ENCODE results near the gene CD79A. TPM values are rescaled to one million over a fixed set of nuclear protein-coding genes. Genes with fewer than 3 reads are reported as not detected.
A peak's percentile ranks its signal among the peaks of the same experiment; 100 is the strongest.

The CD79A gene
- total and polyA plus RNA-seq, 5 donors = 0.09 to 0.58 (median 0.37) TPM; not detected in 2

GRCh38 chr19:41895745-41896580 is 18.9 kb downstream of the CD79A start:
- Histone ChIP-seq H3K27me3 (ENCODE audit: control insufficient read depth, insufficient read depth) (no peaks in the 10 kb centered on the region), H3K9me3 (ENCODE audit: control insufficient read depth, low read length) (no peaks in the 10 kb centered on the region), H3K4me1 (ENCODE audit: control insufficient read depth, insufficient read depth, low read length) (no peaks in the 10 kb centered on the region), H3K4me3 (ENCODE audit: low read length) (no peak overlapping the region), H3K27ac (ENCODE audit: low read length) (no peak overlapping the region)
- 87% methylated on average over 19 of the region's 19 CpGs for WGBS
- intact Hi-C loops (cut with DNase I) = no loop called here
- ATAC-seq = no peak
- DNase-seq = peak in 1 of 3 donors; percentile 29

GRCh38 chr19:41896581-41896942 is 19.5 kb downstream of the CD79A start:
- WGBS = 93% methylated on average over 1 of the region's 1 CpG
- Histone ChIP-seq H3K9me3 (ENCODE audit: control insufficient read depth, low read length) (no peaks in the 10 kb centered on the region), H3K27me3 (ENCODE audit: control insufficient read depth, insufficient read depth) (no peaks in the 10 kb centered on the region), H3K27ac (ENCODE audit: low read length) (no peak overlapping the region), H3K4me1 (ENCODE audit: control insufficient read depth, insufficient read depth, low read length) (no peaks in the 10 kb centered on the region), H3K4me3 (ENCODE audit: low read length) (no peak overlapping the region)
- intact Hi-C loops (cut with DNase I) = no loop called here
- ATAC-seq (no peak), DNase-seq (no peak)

GRCh38 chr19:41897181-41897580 is 20.1 kb downstream of the CD79A start:
- ATAC-seq = no peak
- H3K9me3 ChIP-seq (ENCODE audit: control insufficient read depth, low read length) = no peaks in the 10 kb centered on the region
- WGBS = 98% methylated on average over 3 of the region's 3 CpGs
- no peak overlapping the region for H3K4me3 ChIP-seq (ENCODE audit: low read length)
- intact Hi-C loops (cut with DNase I) = no loop called here
- no peaks in the 10 kb centered on the region for H3K27me3 ChIP-seq (ENCODE audit: control insufficient read depth, insufficient read depth)
- H3K4me1 ChIP-seq (ENCODE audit: control insufficient read depth, insufficient read depth, low read length) = no peaks in the 10 kb centered on the region
- no peak overlapping the region for H3K27ac ChIP-seq (ENCODE audit: low read length)
- DNase-seq = peak in 1 of 3 donors; percentile 38

GRCh38 chr19:41897820-41898219 is 20.7 kb downstream of the CD79A start:
- no peaks in the 10 kb centered on the region for H3K9me3 ChIP-seq (ENCODE audit: control insufficient read depth, low read length)
- intact Hi-C loops (cut with DNase I) = no loop called here
- no peaks in the 10 kb centered on the region for H3K27me3 ChIP-seq (ENCODE audit: control insufficient read depth, insufficient read depth)
- no peak overlapping the region for H3K27ac ChIP-seq (ENCODE audit: low read length)
- no peak overlapping the region for H3K4me3 ChIP-seq (ENCODE audit: low read length)
- no peak for ATAC-seq
- DNase-seq = peak in 2 of 3 donors; percentile 27 to 61
- WGBS = 91% methylated on average over 24 of the region's 24 CpGs
- H3K4me1 ChIP-seq (ENCODE audit: control insufficient read depth, insufficient read depth, low read length) = no peaks in the 10 kb centered on the region

GRCh38 chr19:41898235-41898634 is 21.2 kb downstream of the CD79A start:
- Histone ChIP-seq H3K27ac (ENCODE audit: low read length) (no peak overlapping the region), H3K4me3 (ENCODE audit: low read length) (no peak overlapping the region), H3K9me3 (ENCODE audit: control insufficient read depth, low read length) (no peaks in the 10 kb centered on the region), H3K27me3 (ENCODE audit: control insufficient read depth, insufficient read depth) (no peaks in the 10 kb centered on the region), H3K4me1 (ENCODE audit: control insufficient read depth, insufficient read depth, low read length) (no peaks in the 10 kb centered on the region)
- ATAC-seq (no peak), DNase-seq (peak in 1 of 3 donors; percentile 32)
- WGBS = 92% methylated on average over 15 of the region's 15 CpGs
- intact Hi-C loops (cut with DNase I) = no loop called here

GRCh38 chr19:41901707-41902360 is 24.8 kb downstream of the CD79A start:
- 93% methylated on average over 21 of the region's 21 CpGs for WGBS
- ATAC-seq (no peak), DNase-seq (no peak)
- H3K27ac ChIP-seq (ENCODE audit: low read length) = no peak overlapping the region
- intact Hi-C loops (cut with DNase I) = no loop called here
- H3K4me3 ChIP-seq (ENCODE audit: low read length) = no peak overlapping the region
- H3K4me1 ChIP-seq (ENCODE audit: control insufficient read depth, insufficient read depth, low read length) = no peaks in the 10 kb centered on the region
- no peaks in the 10 kb centered on the region for H3K27me3 ChIP-seq (ENCODE audit: control insufficient read depth, insufficient read depth)
- H3K9me3 ChIP-seq (ENCODE audit: control insufficient read depth, low read length) = no peaks in the 10 kb centered on the region

GRCh38 chr19:41902594-41902993 is 25.5 kb downstream of the CD79A start:
- DNase-seq (peak in 1 of 3 donors; percentile 36), ATAC-seq (no peak)
- Histone ChIP-seq H3K27me3 (ENCODE audit: control insufficient read depth, insufficient read depth) (no peaks in the 10 kb centered on the region), H3K27ac (ENCODE audit: low read length) (no peak overlapping the region), H3K4me3 (ENCODE audit: low read length) (no peak overlapping the region), H3K9me3 (ENCODE audit: control insufficient read depth, low read length) (no peaks in the 10 kb centered on the region), H3K4me1 (ENCODE audit: control insufficient read depth, insufficient read depth, low read length) (no peaks in the 10 kb centered on the region)
- intact Hi-C loops (cut with DNase I) = no loop called here
- 94% methylated on average over 17 of the region's 17 CpGs for WGBS

- H3K4me3 ChIP-seq (ENCODE audit: low read length) = no peak overlapping the region
- peak in 1 of 3 donors; percentile 34 for DNase-seq
- no peak for ATAC-seq
- no peak overlapping the region for H3K27ac ChIP-seq (ENCODE audit: low read length)
- intact Hi-C loops (cut with DNase I) = no loop called here
- no peaks in the 10 kb centered on the region for H3K9me3 ChIP-seq (ENCODE audit: control insufficient read depth, low read length)
- no peaks in the 10 kb centered on the region for H3K27me3 ChIP-seq (ENCODE audit: control insufficient read depth, insufficient read depth)
- WGBS = 92% methylated on average over 19 of the region's 19 CpGs
- no peaks in the 10 kb centered on the region for H3K4me1 ChIP-seq (ENCODE audit: control insufficient read depth, insufficient read depth, low read length)
These were observed 26.3 kb downstream of the CD79A start for GRCh38 chr19:41903193-41903953.

GRCh38 chr19:41904118-41904870 is 27.2 kb downstream of the CD79A start:
- intact Hi-C loops (cut with DNase I) = no loop called here
- Histone ChIP-seq H3K27ac (ENCODE audit: low read length) (no peak overlapping the region), H3K4me3 (ENCODE audit: low read length) (no peak overlapping the region), H3K9me3 (ENCODE audit: control insufficient read depth, low read length) (no peaks in the 10 kb centered on the region), H3K27me3 (ENCODE audit: control insufficient read depth, insufficient read depth) (no peaks in the 10 kb centered on the region), H3K4me1 (ENCODE audit: control insufficient read depth, insufficient read depth, low read length) (no peaks in the 10 kb centered on the region)
- ATAC-seq (no peak), DNase-seq (peak in 1 of 3 donors; percentile 54)
- 93% methylated on average over 30 of the region's 30 CpGs for WGBS

GRCh38 chr19:41905273-41906002 is 28.4 kb downstream of the CD79A start:
- ATAC-seq (no peak), DNase-seq (peak in 1 of 3 donors; percentile 38)
- H3K27ac ChIP-seq (ENCODE audit: low read length) = no peak overlapping the region
- WGBS = 87% methylated on average over 24 of the region's 24 CpGs
- no peaks in the 10 kb centered on the region for H3K4me1 ChIP-seq (ENCODE audit: control insufficient read depth, insufficient read depth, low read length)
- H3K9me3 ChIP-seq (ENCODE audit: control insufficient read depth, low read length) = no peaks in the 10 kb centered on the region
- H3K27me3 ChIP-seq (ENCODE audit: control insufficient read depth, insufficient read depth) = no peaks in the 10 kb centered on the region
- H3K4me3 ChIP-seq (ENCODE audit: low read length) = no peak overlapping the region
- intact Hi-C loops (cut with DNase I) = no loop called here

All from right cardiac atrium (tissue), 5 donors.